GM19452 (cell line): ENCODE results near the gene SMO.

ENCODE experiments used
- ATAC-seq: cut with Tn5 transposase; IDR thresholded peaks from one replicate; pipeline ENCODE4 v1.9.1; 2021; ENCODE audit not compliant: unreplicated experiment

Gene SMO

DNA sequence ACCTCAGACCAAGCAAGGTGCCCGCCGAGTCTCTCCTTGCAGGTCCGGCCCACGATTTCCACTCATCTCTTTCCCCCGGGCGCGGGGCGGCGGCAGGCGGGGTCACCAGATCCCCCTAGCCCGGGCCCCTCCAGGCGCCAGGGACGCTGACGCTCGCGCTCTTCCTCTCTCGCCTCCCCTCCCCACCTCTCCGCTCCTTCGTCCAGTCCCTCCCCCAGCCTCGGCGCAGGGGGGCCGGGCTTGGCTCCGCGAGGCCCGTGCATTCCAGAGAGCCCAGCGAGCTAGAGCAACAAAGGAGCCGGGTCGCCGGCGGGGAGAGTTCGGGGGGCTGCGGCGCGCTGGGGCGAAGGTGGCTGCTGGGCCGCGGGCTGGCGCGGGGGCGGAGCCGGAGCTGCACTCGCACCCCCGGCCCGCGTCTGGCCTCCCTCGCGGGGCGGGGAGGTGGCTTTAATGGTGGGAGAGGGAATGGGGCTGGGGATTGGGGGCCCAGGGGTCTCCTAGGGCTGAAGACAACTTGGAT is at the start of gene SMO:
Gene SMO (plus strand): TSS at position 262 of the 520 bp plus-strand sequence. CDS start 519 bp downstream, outside the sequence.
- ATAC-seq = no peak

DNA sequence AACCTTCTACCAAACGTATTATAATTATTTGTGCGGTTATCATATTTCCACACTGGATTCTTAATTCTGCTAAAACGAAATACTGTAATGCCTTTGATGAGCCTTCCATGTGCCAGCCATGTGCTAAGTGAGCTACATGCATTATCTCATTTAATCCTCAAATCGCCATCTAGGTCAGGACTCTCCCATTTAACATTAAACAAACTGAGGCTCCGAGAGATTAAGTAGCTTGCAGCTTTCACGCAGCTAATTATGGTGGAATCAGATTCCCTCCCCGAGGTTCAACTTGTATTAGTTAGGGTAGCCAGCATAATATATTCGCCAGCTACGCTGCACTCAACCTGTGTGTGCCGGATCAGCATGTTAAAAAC is 44.7 kb upstream of the SMO start:
- ATAC-seq = no peak

GRCh38 chr7:129144095-129144833 is 44.2 kb upstream of the SMO start, which contains the start of gene TSPAN33:
TSS of gene TSPAN33 (plus strand) at chr7:129144707. CDS start at chr7:129144981, 274 bp downstream.
- ATAC-seq = peak; percentile 67

DNA sequence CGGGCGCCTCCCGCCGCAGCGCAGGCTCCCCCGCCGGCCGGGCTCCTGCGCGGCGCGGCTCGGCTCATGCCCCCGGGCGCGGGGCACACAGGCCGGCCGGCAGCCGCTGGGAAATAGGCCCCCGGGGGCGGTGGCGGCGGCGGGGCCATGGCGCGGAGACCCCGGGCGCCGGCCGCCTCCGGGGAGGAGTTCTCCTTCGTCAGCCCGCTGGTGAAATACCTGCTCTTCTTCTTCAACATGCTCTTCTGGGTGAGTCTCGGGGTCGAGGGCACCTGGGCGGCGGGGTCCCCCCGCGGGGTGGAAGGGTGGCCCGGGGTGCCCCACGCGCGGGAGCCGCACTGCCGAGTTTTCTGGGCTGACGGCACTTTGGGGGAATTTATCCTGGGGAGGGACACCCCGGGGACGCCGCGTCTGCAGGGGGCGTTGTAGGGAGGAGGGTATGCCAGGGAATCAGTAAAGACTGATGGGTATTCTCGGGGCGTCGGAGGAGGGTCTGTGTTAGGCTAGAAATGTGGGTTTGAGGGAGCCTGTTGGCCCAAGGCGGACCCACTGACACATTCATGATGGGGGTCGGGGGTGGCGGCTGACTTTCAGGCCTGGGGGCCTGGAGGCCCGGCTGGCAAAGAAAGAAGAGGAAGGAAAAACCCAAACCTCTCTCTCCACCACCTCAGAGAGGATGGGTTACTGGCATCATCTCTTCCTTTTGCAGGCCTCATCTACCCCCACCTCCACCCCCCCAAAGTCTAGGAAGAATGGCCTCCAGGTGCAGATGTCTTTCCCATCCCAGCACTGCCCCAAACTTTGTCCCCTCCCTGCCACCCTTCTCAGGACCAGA is 43.4 kb upstream of the SMO start:
- peak; percentile 5 for ATAC-seq

DNA sequence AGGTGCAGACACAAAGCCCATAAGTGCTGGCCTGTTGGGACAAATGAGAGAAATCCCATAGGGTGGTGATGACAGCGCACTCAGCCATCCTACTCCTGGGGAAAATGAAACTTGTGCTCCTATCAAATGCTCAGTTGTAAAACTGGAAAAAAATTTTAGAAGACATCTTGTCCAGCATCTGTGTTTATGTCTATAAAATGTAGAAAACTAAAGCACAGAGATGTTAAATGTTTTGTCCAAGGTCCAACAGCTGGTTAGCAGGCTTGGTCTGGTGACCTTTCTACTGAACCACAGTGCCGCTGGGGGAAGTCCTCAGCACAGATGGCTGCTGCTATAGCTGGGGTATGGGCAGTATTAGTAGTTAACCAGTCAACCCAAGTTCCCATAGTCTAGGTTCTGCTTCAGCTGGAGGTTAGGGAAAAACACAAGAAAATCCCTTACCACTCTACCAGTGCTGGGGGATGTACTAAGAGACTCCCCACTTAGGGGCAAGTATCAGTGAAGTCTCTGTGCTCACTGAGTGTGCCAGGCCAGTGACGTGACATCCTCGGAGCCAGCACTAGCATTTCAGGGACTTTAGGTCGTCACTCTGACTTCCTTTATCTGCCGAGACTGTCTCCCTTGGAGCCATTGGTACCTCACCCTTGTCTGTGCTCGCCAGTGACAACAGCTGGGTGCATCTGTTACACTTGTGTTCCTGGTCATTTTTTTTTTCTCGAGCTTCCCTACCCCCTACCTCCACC is 42.0 kb upstream of the SMO start:
- ATAC-seq = peak; percentile 68

DNA sequence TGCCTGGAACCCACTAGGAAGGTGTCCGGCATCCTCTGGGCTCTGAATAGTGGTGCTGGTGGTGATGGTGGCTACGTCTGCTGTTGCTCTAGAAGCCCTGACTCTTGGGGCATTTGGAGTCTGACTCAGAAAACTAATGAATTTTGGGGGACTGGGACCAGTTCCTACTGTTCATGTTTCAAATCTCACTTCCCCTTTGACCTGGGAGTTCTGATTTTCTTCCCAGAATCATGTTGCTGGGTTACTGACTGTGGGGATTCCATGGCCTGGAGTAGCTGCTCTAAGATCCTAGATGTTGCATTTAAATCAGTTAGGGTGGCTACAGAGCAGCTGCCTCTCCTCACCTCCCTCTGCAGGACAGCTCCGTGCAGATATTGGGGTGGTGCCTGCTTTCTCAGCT is 40.7 kb upstream of the SMO start:
- ATAC-seq = no peak

GRCh38 chr7:129149511-129149910 is 38.9 kb upstream of the SMO start:
- no peak for ATAC-seq

GRCh38 chr7:129150199-129150996 is 38.0 kb upstream of the SMO start:
- no peak for ATAC-seq

GRCh38 chr7:129157651-129158050 is 30.8 kb upstream of the SMO start:
- ATAC-seq = no peak

- ATAC-seq = no peak
Measured at GRCh38 chr7:129159539-129159938, 28.9 kb upstream of the SMO start.

DNA sequence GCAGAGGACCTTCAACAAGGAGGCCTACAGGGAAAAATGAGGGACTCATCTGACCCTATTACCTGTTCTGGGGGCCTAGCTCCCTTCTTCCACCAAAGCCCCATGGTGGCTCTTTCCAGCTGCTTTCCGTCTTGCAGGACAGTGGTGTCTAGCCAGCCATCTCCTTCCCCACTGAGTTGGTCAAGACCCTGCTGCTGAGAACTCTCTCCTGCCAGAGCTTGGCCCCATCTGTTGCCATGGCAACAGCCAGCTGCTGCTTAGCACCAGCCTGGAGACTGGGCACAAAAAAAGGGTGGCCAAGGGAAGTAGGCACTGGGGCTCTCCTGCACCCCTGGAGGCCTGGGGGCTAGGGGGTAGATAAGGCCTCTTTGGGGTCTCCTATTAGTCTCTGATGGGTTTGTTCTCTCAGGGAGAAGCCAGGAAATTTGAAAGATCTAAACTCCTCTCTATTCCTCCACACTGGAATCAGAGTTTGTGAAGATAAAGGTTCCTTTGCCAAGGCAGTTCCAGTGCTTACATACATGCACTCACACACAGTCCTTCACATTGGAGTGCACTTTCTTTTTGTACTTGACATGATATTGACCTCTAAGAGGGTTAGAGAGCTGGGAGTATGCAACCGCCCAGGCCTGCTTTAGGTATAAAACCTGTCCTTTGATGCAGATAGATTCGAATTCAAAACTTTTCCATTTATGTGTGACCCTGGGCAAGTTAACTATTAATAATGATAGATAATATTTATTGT is 28.1 kb upstream of the SMO start:
- no peak for ATAC-seq

- ATAC-seq = no peak
Measured at GRCh38 chr7:129161524-129162225, 26.8 kb upstream of the SMO start.

GRCh38 chr7:129162732-129163131 is 25.7 kb upstream of the SMO start:
- ATAC-seq = no peak

GRCh38 chr7:129163875-129164544 is 24.4 kb upstream of the SMO start:
- no peak for ATAC-seq

DNA sequence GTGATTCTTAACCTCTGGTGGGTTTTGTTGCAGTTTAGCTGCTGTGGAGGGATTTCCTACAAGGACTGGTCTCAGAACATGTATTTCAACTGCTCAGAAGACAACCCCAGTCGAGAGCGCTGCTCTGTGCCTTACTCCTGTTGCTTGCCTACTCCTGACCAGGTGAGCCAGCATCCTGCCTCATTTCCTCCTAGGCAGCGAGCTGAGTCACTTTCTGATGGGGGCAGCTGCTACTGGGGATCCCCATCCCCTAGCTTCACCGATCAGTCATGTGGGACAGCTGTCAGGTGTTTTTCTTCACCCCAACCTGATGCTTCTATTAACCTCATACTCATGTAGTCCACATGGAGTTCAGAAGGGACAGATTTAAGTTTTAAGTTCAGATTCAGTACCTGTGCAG is 21.7 kb upstream of the SMO start:
- ATAC-seq = peak; percentile 49

DNA sequence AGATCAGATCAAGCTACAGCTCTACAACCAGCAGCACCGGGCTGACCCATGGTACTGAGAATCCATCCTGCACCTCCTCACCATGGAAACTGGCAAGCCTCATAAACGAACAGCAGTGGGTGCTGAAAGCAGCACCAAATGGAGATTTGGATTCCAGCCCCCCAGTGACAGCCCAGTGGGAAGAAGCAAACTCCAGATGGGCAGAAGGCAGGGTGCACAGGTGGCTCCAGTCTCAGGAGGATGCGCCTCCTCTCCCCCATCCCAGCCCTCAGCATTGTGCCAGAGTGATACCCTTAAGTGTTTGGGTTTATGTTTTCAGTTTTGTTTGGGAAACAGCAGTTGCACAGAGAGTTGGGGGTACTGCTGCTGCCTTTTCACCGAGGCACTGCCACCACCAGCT is 20.6 kb upstream of the SMO start:
- ATAC-seq = no peak

DNA sequence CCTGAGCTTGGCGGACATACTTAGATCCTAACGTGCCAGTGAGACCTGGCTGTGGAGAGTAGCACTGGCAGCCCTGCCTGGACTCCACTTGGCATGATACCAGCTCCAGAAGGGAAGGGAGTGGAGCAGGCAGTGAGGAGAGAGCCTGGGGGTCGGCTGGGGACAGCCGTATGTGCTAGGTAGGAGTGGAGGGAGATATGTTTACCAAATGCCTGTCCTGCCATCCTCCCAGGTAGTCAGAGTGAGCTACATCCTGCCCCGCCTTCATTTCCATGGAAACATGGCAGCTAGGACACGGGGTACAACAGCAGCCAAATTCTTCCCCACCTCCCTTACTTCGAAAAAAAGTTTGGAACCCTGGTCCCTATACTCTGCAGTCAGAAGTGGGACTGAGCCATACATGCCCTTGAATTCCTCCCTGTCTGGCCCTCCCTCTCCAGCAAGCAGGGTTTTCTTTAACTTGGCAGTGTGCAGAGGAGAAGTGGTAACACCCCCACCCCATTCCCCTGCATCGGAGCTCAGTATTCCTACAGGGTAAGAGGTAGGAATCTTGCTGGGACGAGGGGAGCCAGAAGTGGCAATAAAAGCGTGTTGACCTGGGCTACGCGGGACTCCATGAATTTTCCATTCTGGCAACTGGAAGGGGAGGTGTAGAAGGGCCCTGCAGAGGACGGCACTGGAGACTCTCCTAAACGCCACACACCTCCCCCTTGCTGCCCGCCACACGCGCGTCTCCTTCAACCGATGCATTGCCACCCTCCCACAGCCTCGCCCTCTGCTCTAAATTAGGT is 20.0 kb upstream of the SMO start:
- no peak for ATAC-seq

- no peak for ATAC-seq
Measured at GRCh38 chr7:129169171-129169671, 19.2 kb upstream of the SMO start.
